A549 (cell line): ENCODE data around the gene TGM6. TPM values are rescaled to one million over a fixed set of nuclear protein-coding genes. Genes with fewer than 3 reads are reported as not detected.

ENCODE experiments used
- ATAC-seq, 2 experiments: fragments of 200-7000 bp in 1 of 2; fragments of >200 bp in 1 of 2; cut with Nextera tagmentation in 1 of 2; cut with Tn5 transposase in 1 of 2; 3 replicates each; pipeline versions ENCODE4 v1.8.0 to v1.9.1; 2018 to 2020; ENCODE audit warnings: mild to moderate bottlenecking in 1 of 2, moderate library complexity in 1 of 2
- CTCF ChIA-PET: fragments of 300-600 bp; sonication (Branson Sonifier 250); formaldehyde crosslinking; extraction: SDS; loops from one replicate; lab custom pipeline; 2021; ENCODE audit warnings: antibody characterized with exemption, inconsistent platforms; lab: Yijun Ruan, JAX
- POLR2A ChIA-PET: fragments of 350-600 bp; formaldehyde crosslinking; extraction: SDS; loops from one replicate; lab custom pipeline; 2021; ENCODE audit warnings: antibody characterized with exemption, inconsistent platforms; lab: Yijun Ruan, JAX
- DNase-seq, 2 experiments: peaks; one replicate each; pipeline versions ENCODE4 v3.0.0 to v3.0.0-alpha.2; 2011 to 2016; ENCODE audit warnings: low read depth in 1 of 2, low spot score in 1 of 2
- FAIRE-seq: peaks from 2 replicates; lab custom pipeline; 2011; peaks lifted over from hg19 to GRCh38; lab: Jason Lieb, UNC
- H3K27ac ChIP-seq, 2 experiments: fragments of >200 bp; sonication (Bioruptor Twin); formaldehyde crosslinking; 3 replicates each; pipeline ENCODE4 v1.5.1; 2016 to 2017
- H3K4me1 ChIP-seq: fragments of >200 bp; sonication (Bioruptor Twin); formaldehyde crosslinking; 3 replicates; pipeline ENCODE4 v1.6.1; 2016
- H3K4me2 ChIP-seq: fragments of >200 bp; sonication (Bioruptor Twin); formaldehyde crosslinking; 3 replicates; pipeline ENCODE4 v1.6.1; 2016
- H3K4me3 ChIP-seq: fragments of >200 bp; sonication (Bioruptor Twin); formaldehyde crosslinking; 3 replicates; pipeline ENCODE4 v1.5.1; 2016
- H3K9me3 ChIP-seq: fragments of >200 bp; sonication (Bioruptor Twin); formaldehyde crosslinking; 3 replicates; pipeline ENCODE4 v1.6.1; 2016
- CBX2 ChIP-seq: fragments of 200-600 bp; sonication (generic); IDR thresholded peaks from 2 replicates; pipeline ENCODE4 v1.6.1; 2016; ENCODE audit warnings: low read depth, mild to moderate bottlenecking, borderline replicate concordance
- EHF ChIP-seq: fragments of 250-450 bp; sonication (Bioruptor Pico); IDR thresholded peaks from 2 replicates; pipeline ENCODE4 v1.5.0; 2020; ENCODE audit warnings: mild to moderate bottlenecking
- EP300 ChIP-seq, 2 experiments: fragments of >200 bp; sonication (Bioruptor Twin); formaldehyde crosslinking; IDR thresholded peaks; 2 replicates in 1 of 2; 3 replicates in 1 of 2; pipeline ENCODE4 v1.6.1; 2016 to 2017
- FOSB ChIP-seq: fragments of 250-450 bp; sonication (Bioruptor Pico); IDR thresholded peaks from 2 replicates; pipeline ENCODE4 v1.5.0; 2020; ENCODE audit warnings: mild to moderate bottlenecking, moderate library complexity
- FOSL2 ChIP-seq, 2 experiments: fragments of 450-650 bp in 1 of 2; fragments of >200 bp in 1 of 2; sonication (Bioruptor Twin) in 1 of 2; formaldehyde crosslinking; IDR thresholded peaks; 2 replicates each; pipeline versions ENCODE4 v1.5.0 to v1.6.1; 2016 to 2020; ENCODE audit warnings: mild to moderate bottlenecking in 1 of 2, moderate library complexity in 1 of 2
- MAZ ChIP-seq: fragments of 150-350 bp; IDR thresholded peaks from 2 replicates; pipeline ENCODE4 v1.6.1; 2014; ENCODE audit warnings: antibody characterized with exemption, low read depth, low read length, borderline replicate concordance
- POLR2AphosphoS2 ChIP-seq: conservative IDR thresholded peaks from 2 replicates; pipeline ENCODE4 v1.6.1; 2012; ENCODE audit warnings: low read length, improper control_type of control experiment, inconsistent platforms
- RARB ChIP-seq: fragments of 250-450 bp; sonication (Bioruptor Pico); IDR thresholded peaks from 2 replicates; pipeline ENCODE4 v1.8.0; 2021; ENCODE audit warnings: mild to moderate bottlenecking, moderate library complexity
- RNF2 ChIP-seq: fragments of 200-600 bp; sonication (generic); IDR thresholded peaks from 2 replicates; pipeline ENCODE4 v1.6.1; 2016; ENCODE audit warnings: low read depth, mild to moderate bottlenecking, antibody characterized with exemption, moderate library complexity, borderline replicate concordance
- TFCP2L1 ChIP-seq: fragments of 250-450 bp; sonication (Bioruptor Pico); IDR thresholded peaks from 2 replicates; pipeline ENCODE4 v1.5.0; 2021; ENCODE audit warnings: mild to moderate bottlenecking
- WGBS: methylation state at CpG from one replicate; pipeline ENCODE4 v1.1.6; 2017; ENCODE audit errors: missing lambda C conversion rate; 5-methylcytosine and 5-hydroxymethylcytosine counted together
- polyA plus RNA-seq, 4 experiments: library from polyadenylated mRNA; depleted of rRNA in 3 of 4; stranded (reverse); fragments of >200 nt; fragmentation: RNase III in 1 of 4; extraction: RNeasy Plus Mini Kit Qiagen cat#74134 plus additional on column Dnase treatment in 1 of 4; gene quantifications; 2 replicates in 3 of 4; 3 replicates in 1 of 4; pipeline ENCODE4 v1.2.3, GENCODE V29; 2011 to 2017
- TF ChIP-seq, protein P1 (sequence below): fragments of 200-600 bp; sonication (generic); IDR thresholded peaks from 2 replicates; pipeline ENCODE4 v1.6.1; 2016; ENCODE audit warnings: antibody characterized with exemption, mild to moderate bottlenecking, moderate library complexity

TGM6 gene
- polyA plus RNA-seq, 2 of the 4 experiments (the other 2 are of a cell fraction) = not detected

DNA sequence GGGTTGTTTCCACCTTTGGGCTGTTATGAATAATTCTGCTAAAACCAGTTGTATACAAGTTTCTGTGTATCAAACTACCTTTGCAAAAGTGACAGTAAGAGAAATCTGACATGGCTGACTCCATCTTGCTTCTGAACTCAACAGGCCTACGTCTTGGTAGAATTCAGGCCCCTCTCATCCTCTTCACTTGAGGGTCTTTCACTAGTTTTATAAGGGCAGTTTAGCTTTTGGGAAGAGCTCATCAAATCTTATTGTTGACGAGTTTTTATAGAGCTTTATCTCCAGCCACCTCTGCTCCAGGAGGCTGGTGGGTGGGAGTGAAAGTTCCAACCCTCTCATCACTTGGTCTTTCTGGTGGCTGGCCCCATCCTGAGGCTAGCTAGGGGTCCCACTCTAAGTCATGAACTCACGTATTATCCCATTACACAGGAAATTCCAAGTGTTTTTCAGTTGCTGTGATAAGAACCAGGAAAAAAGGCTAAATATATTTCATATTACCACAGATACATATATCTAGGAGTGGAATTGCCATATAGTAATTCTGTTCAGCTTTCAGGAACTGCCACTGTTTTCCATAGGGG lies 78.3 kb downstream of the TGM6 start:
- FAIRE-seq = no peak

DNA sequence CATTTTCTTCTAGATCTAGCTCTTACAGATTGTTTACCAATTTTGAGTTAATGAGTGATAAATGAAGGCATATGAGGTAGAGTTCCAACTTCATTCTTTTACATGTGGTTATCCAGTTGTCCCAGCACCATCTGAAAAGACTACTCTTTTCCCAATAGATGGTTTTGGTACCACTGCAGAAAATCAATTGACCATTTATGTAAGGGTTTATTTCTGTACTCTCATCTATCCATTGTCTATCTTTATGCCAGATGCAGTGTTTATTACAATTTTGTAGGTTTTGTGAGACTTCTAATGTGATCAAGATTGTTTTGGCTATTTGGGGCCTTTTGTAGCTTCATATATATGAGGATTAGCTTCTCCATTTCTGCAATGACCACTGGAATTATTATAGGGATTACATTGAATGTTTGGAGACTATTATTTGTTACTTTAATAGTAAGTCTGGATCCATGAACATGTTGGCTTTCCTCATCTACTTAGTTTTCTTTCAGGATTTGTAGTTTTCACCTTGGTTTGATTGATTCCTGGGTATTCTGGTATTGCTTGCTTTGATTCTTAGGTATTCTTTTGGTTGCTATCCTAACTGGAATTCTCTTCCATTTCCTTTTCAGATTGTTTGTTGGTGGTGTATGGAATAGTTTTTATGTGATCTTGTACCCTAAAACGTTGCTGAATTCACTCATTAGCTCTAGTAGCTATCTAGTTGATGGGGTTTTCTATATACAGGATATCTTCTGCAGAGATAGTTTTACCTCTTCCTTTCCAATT lies 79.5 kb downstream of the TGM6 start:
- H3K9me3 ChIP-seq = no peaks in the 10 kb centered on the region
- POLR2A ChIA-PET = interaction anchor here (4.8 kb wide), 1 partner anchor 10 kb away, joined by 26 read pairs; the partner anchor contains the start of gene SNRPB
- no peaks in the 10 kb centered on the region for H3K4me1 ChIP-seq
- H3K4me2 ChIP-seq = no peak overlapping the region
- no peak overlapping the region for H3K4me3 ChIP-seq
- CTCF ChIA-PET = interaction anchor here (0.6 to 5.5 kb wide), 6 partner anchors 8 to 254 kb away, joined by 3 to 54 read pairs (median 4); no protein-coding TSS in a partner anchor
- no peak for ATAC-seq
- peak; percentile 93; the same call in 1 of the 2 replicates for TF ChIP-seq POLR2AphosphoS2
- 0 out of 2 replicates have a peak, but pooled peaks have one; percentile 18 for TF ChIP-seq EHF (CRISPR knock-in tag)
- no peak for TF ChIP-seq RNF2
- TF ChIP-seq, all 56 proteins: peak for 2
- 61% methylated on average over 1 of the region's 1 CpG for WGBS
- FAIRE-seq = peak; percentile 28
- no peak overlapping the region for H3K27ac ChIP-seq
- no peak for DNase-seq

More for the DNA sequence above, 78.3 kb downstream of the TGM6 start:
- no peak overlapping the region for H3K4me2 ChIP-seq
- no peak for DNase-seq
- no peak overlapping the region for H3K27ac ChIP-seq
- H3K9me3 ChIP-seq = no peaks in the 10 kb centered on the region
- POLR2A ChIA-PET = interaction anchor here (4.8 kb wide), 1 partner anchor 11 kb away, joined by 26 read pairs; the partner anchor contains the start of gene SNRPB
- ATAC-seq = no peak
- TF ChIP-seq FOSL2 (IDR thresholded peaks at IDR 0.05) (no peak), FOSL2 (CRISPR knock-in tag; IDR thresholded peaks at IDR 0.05) (no peak), MAZ (no peak), POLR2AphosphoS2 (peak; percentile 85), RARB (CRISPR knock-in tag) (peak; percentile 43; the same call in 1 of the 2 replicates)
- TF ChIP-seq, all 56 proteins: peak for 2
- Histone ChIP-seq H3K4me3 (no peak overlapping the region), H3K4me1 (no peaks in the 10 kb centered on the region)
- CTCF ChIA-PET = interaction anchor here (1.6 to 5.5 kb wide), 2 partner anchors 63 to 251 kb away, joined by 5 to 54 read pairs; no protein-coding TSS in a partner anchor
- 98% methylated on average over 3 of the region's 3 CpGs for WGBS

DNA sequence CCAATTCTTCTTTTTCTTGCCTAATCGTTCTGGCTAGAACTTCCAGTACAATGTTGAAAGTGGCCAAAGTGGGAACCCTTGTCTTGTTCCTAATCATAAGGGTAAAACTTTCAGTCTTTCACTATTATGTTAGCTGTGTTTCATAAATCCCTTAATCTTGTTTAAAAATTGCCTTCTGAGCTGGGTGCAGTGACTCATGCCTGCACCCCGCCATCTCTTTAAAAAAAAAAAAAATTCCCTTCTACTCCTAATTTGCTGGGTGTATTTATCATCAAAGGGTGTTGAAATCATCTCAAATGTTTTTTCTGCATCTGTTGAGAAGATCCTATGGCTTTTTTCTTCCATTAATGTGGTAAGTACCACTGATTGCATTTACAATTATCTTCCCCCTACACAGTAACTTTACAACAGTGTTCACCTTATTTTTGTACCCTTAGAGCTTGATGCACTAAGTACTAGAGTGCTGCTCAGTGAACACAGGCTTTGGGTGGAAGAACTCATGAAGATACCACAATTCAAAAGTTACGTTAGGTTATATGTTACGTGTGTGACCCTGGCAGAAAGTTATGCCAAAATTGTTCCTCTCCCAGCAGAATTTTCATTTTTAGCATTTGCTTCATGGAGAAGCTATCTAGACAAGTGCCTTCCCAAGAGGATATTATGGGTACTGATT lies 80.2 kb downstream of the TGM6 start:
- no peaks in the 10 kb centered on the region for H3K9me3 ChIP-seq
- FAIRE-seq (no peak), ATAC-seq (no peak), DNase-seq (no peak)
- 89% methylated on average over 4 of the region's 4 CpGs for WGBS
- H3K4me1 ChIP-seq = no peaks in the 10 kb centered on the region
- TF ChIP-seq, protein P1, sequence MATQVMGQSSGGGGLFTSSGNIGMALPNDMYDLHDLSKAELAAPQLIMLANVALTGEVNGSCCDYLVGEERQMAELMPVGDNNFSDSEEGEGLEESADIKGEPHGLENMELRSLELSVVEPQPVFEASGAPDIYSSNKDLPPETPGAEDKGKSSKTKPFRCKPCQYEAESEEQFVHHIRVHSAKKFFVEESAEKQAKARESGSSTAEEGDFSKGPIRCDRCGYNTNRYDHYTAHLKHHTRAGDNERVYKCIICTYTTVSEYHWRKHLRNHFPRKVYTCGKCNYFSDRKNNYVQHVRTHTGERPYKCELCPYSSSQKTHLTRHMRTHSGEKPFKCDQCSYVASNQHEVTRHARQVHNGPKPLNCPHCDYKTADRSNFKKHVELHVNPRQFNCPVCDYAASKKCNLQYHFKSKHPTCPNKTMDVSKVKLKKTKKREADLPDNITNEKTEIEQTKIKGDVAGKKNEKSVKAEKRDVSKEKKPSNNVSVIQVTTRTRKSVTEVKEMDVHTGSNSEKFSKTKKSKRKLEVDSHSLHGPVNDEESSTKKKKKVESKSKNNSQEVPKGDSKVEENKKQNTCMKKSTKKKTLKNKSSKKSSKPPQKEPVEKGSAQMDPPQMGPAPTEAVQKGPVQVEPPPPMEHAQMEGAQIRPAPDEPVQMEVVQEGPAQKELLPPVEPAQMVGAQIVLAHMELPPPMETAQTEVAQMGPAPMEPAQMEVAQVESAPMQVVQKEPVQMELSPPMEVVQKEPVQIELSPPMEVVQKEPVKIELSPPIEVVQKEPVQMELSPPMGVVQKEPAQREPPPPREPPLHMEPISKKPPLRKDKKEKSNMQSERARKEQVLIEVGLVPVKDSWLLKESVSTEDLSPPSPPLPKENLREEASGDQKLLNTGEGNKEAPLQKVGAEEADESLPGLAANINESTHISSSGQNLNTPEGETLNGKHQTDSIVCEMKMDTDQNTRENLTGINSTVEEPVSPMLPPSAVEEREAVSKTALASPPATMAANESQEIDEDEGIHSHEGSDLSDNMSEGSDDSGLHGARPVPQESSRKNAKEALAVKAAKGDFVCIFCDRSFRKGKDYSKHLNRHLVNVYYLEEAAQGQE = no peak
- TF ChIP-seq EP300 (IDR thresholded peaks at IDR 0.05) = no peak
- TF ChIP-seq CBX2 = no peak
- peak; percentile 65 for TF ChIP-seq POLR2AphosphoS2
- TF ChIP-seq TFCP2L1 (CRISPR knock-in tag) = 0 out of 2 replicates have a peak, but pooled peaks have one; percentile 40
- 0 out of 2 replicates have a peak, but pooled peaks have one; percentile 21 for TF ChIP-seq FOSB (CRISPR knock-in tag)
- ChIA-PET POLR2A (interaction anchor here (4.8 kb wide), 1 partner anchor 9 kb away, joined by 26 read pairs; the partner anchor contains the start of gene SNRPB), CTCF (interaction anchor here (0.9 to 1.4 kb wide), 4 partner anchors 8 to 61 kb away, joined by 3 to 9 read pairs (median 4); no protein-coding TSS in a partner anchor)
- no peak overlapping the region for H3K4me2 ChIP-seq
- no peak overlapping the region for H3K27ac ChIP-seq
- no peak overlapping the region for H3K4me3 ChIP-seq
